ENCODE results near the gene ADAM22. TPM values are rescaled to one million over a fixed set of nuclear protein-coding genes. Genes with fewer than 3 reads are reported as not detected.

ADAM22 gene, protein sequence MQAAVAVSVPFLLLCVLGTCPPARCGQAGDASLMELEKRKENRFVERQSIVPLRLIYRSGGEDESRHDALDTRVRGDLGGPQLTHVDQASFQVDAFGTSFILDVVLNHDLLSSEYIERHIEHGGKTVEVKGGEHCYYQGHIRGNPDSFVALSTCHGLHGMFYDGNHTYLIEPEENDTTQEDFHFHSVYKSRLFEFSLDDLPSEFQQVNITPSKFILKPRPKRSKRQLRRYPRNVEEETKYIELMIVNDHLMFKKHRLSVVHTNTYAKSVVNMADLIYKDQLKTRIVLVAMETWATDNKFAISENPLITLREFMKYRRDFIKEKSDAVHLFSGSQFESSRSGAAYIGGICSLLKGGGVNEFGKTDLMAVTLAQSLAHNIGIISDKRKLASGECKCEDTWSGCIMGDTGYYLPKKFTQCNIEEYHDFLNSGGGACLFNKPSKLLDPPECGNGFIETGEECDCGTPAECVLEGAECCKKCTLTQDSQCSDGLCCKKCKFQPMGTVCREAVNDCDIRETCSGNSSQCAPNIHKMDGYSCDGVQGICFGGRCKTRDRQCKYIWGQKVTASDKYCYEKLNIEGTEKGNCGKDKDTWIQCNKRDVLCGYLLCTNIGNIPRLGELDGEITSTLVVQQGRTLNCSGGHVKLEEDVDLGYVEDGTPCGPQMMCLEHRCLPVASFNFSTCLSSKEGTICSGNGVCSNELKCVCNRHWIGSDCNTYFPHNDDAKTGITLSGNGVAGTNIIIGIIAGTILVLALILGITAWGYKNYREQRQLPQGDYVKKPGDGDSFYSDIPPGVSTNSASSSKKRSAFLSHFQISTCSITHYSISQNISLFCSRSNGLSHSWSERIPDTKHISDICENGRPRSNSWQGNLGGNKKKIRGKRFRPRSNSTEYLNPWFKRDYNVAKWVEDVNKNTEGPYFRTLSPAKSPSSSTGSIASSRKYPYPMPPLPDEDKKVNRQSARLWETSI
- total RNA-seq (2021; ENCODE audit: unreplicated experiment) (10.0 TPM), Bru-seq, nascent RNA (percentile 59 among the genes with signal in this experiment), BruChase-seq, experiment 1, labeled RNA remaining after a 6-hour chase (percentile 43 among the genes with signal in this experiment), BruChase-seq, experiment 2, labeled RNA remaining after a 2-hour chase (percentile 60 among the genes with signal in this experiment)
- 2.8 and 4.5 TPM in 2 replicates for polyA plus RNA-seq (2012)
- long read RNA-seq, partial matches to known transcripts, result 0 of 5 reads
- long read RNA-seq, other reads (novel, unspliced or antisense), result 5 of 5 reads

DNA sequence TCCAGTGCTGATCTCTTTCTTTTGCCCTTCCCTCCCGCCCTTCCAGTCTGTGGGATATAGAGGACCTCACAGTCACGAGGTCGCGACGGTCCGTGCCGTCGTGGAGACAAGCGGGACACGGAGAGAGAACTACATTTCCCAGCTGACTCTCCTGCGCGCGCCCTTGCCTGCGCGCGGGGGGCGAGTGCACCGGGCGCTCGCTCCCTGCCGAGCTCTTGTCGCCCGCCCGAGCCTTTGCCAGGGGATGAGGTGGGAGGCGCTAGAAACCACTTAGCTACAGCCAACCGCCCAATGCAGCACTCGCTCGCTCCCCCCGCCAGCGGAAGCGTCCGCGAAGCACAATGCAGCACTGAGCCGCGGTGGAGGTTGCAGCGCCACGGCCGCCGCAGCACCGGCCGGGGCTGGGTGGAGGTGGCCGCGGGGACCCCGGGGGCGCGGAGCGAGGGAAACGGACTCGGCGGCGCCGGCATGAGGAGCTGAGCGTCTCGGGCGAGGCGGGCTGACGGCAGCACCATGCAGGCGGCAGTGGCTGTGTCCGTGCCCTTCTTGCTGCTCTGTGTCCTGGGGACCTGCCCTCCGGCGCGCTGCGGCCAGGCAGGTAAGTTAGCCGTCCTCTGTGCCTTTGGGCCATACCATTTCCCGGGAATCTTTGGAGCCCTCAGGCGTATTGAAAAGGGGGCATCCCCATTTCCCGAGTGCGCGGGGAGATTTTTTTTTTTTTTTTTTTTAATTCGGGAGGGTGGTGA lies at the start of gene ADAM22:
Gene ADAM22 (plus strand): TSS at position 299 of the 746 bp plus-strand sequence. CDS start 215 bp downstream, at position 514.
- BruUV-seq (replicated peaks), result no TSS peak
- POLR2A ChIA-PET, result interaction anchor here (0.8 to 1.8 kb wide), 3 partner anchors 9 to 13 kb away, joined by 3 to 7 read pairs (median 4); no protein-coding TSS in a partner anchor
- DNase-seq (ENCODE audit: low read depth, low spot score), result peak; percentile 87
- peak; percentile 73 for TF ChIP-seq YY1 (IDR thresholded peaks at IDR 0.05; ENCODE audit: extremely low read depth, insufficient replicate concordance, low read depth, low read length)
- peak; percentile 95 for TF ChIP-seq CBX3 (IDR thresholded peaks at IDR 0.05; ENCODE audit: low read depth)
- TF ChIP-seq ZFX (IDR thresholded peaks at IDR 0.05), result peak; percentile 26; the same call in 1 of the 2 replicates
- TF ChIP-seq JUND (IDR thresholded peaks at IDR 0.05), result no peak
- TF ChIP-seq, protein P1, sequence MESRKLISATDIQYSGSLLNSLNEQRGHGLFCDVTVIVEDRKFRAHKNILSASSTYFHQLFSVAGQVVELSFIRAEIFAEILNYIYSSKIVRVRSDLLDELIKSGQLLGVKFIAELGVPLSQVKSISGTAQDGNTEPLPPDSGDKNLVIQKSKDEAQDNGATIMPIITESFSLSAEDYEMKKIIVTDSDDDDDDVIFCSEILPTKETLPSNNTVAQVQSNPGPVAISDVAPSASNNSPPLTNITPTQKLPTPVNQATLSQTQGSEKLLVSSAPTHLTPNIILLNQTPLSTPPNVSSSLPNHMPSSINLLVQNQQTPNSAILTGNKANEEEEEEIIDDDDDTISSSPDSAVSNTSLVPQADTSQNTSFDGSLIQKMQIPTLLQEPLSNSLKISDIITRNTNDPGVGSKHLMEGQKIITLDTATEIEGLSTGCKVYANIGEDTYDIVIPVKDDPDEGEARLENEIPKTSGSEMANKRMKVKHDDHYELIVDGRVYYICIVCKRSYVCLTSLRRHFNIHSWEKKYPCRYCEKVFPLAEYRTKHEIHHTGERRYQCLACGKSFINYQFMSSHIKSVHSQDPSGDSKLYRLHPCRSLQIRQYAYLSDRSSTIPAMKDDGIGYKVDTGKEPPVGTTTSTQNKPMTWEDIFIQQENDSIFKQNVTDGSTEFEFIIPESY (IDR thresholded peaks at IDR 0.05; ENCODE audit: extremely low read depth, insufficient replicate concordance, low read length), result no peak
- no peak for TF ChIP-seq FOSL1 (IDR thresholded peaks at IDR 0.05; ENCODE audit: low read depth)
- TF ChIP-seq SRF (IDR thresholded peaks at IDR 0.05; ENCODE audit: low read depth), result no peak; the same call in 1 of the 2 replicates
- TF ChIP-seq CEBPB (IDR thresholded peaks at IDR 0.05; ENCODE audit: low read depth), result no peak
- no peak; the same call in 1 of the 2 replicates for TF ChIP-seq RAD21 (IDR thresholded peaks at IDR 0.05; ENCODE audit: low read depth)
- TF ChIP-seq ELF1 (IDR thresholded peaks at IDR 0.05; ENCODE audit: borderline replicate concordance, low read depth), result no peak
- TF ChIP-seq, protein P2, sequence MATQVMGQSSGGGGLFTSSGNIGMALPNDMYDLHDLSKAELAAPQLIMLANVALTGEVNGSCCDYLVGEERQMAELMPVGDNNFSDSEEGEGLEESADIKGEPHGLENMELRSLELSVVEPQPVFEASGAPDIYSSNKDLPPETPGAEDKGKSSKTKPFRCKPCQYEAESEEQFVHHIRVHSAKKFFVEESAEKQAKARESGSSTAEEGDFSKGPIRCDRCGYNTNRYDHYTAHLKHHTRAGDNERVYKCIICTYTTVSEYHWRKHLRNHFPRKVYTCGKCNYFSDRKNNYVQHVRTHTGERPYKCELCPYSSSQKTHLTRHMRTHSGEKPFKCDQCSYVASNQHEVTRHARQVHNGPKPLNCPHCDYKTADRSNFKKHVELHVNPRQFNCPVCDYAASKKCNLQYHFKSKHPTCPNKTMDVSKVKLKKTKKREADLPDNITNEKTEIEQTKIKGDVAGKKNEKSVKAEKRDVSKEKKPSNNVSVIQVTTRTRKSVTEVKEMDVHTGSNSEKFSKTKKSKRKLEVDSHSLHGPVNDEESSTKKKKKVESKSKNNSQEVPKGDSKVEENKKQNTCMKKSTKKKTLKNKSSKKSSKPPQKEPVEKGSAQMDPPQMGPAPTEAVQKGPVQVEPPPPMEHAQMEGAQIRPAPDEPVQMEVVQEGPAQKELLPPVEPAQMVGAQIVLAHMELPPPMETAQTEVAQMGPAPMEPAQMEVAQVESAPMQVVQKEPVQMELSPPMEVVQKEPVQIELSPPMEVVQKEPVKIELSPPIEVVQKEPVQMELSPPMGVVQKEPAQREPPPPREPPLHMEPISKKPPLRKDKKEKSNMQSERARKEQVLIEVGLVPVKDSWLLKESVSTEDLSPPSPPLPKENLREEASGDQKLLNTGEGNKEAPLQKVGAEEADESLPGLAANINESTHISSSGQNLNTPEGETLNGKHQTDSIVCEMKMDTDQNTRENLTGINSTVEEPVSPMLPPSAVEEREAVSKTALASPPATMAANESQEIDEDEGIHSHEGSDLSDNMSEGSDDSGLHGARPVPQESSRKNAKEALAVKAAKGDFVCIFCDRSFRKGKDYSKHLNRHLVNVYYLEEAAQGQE (IDR thresholded peaks at IDR 0.05; ENCODE audit: low read depth), result no peak
- no peak for TF ChIP-seq EZH2 (IDR thresholded peaks at IDR 0.05)
- peak; percentile 62 for TF ChIP-seq POLR2A (IDR thresholded peaks at IDR 0.05; ENCODE audit: borderline replicate concordance, extremely low read depth, insufficient read depth, insufficient read length)

More for the DNA sequence above, at the start of gene ADAM22:
- H3K9ac ChIP-seq (ENCODE audit: low read length), result peak within 1 kb of the TSS; percentile 76
- H3K79me2 ChIP-seq (ENCODE audit: insufficient read depth, low read length), result no peaks in the 10 kb centered on the region; the same call in 1 of the 2 replicates
- peak within 1 kb of the TSS; percentile 46; the same call in 1 of the 2 replicates for H3K27ac ChIP-seq (ENCODE audit: low read depth, low read length)
- no peaks in the 10 kb centered on the region for H4K20me1 ChIP-seq (ENCODE audit: insufficient read depth)
- H3K9me3 ChIP-seq (ENCODE audit: control insufficient read depth in 1 of 2, insufficient read depth in 1 of 2, low read depth in 1 of 2, low read length in 2 of 2), result no peaks in the 10 kb centered on the region
- intact Hi-C loops (cut with micrococcal nuclease), result loop anchor here (1.0 to 2.0 kb wide), 2 partner anchors 59 to 177 kb away; no protein-coding TSS in a partner anchor
- H2AFZ ChIP-seq (ENCODE audit: low read depth, low read length, poor library complexity, severe bottlenecking), result peak within 1 kb of the TSS; percentile 100
- peaks cover 3 to 12% of the 10 kb centered on the region in 2 experiments; a peak in 3 of 4 replicates for H3K4me1 ChIP-seq (ENCODE audit: control insufficient read depth in 1 of 2, insufficient read depth in 2 of 2, low read length in 2 of 2)
- no peaks in the 10 kb centered on the region for H3K27me3 ChIP-seq (ENCODE audit: insufficient read depth, low read length)
- H3K4me3 ChIP-seq (replicated peaks in 1 of 2; ENCODE audit: low read depth in 1 of 2, low read length in 2 of 2), result peak within 1 kb of the TSS; percentile 79 to 81
- ChIA-PET CTCF (interaction anchor here (0.6 to 1.2 kb wide), 6 partner anchors 10 to 785 kb away, joined by 3 to 4 read pairs (median 3); no protein-coding TSS in a partner anchor), RAD21 (ENCODE audit: low non-redundant PET in 1 of 2, low total read pairs in 2 of 2, uncharacterized antibody in 2 of 2, unreplicated experiment in 2 of 2) (no interaction called here)
- H3K4me2 ChIP-seq (ENCODE audit: low read length), result peak within 1 kb of the TSS; percentile 90
- no peaks in the 10 kb centered on the region for H3K9me2 ChIP-seq (ENCODE audit: insufficient read depth)
- peak; percentile 97 for ATAC-seq
- no peaks in the 10 kb centered on the region for H3K36me3 ChIP-seq (ENCODE audit: control insufficient read depth in 1 of 2, insufficient read depth in 2 of 2, low read length in 2 of 2)
